ENCODE results near the gene BMPR1B.
"Not testable (repeated sequence)": the region's sequence is repeated elsewhere in the genome, so short reads cannot be mapped to it uniquely, and the experiment has no call there.

BMPR1B gene

GRCh38 chr4:94841166-94841863 is 83.6 kb downstream of the BMPR1B start:
- DNase-seq: not testable (repeated sequence)

- no peak for DNase-seq
These were observed 84.1 kb downstream of the BMPR1B start for GRCh38 chr4:94841864-94842221.

GRCh38 chr4:94843216-94843615 is 85.5 kb downstream of the BMPR1B start:
- DNase-seq: no peak

- no peak for DNase-seq
These were observed 90.6 kb downstream of the BMPR1B start for GRCh38 chr4:94848326-94848725.

- no peak for DNase-seq
These were observed 92.1 kb downstream of the BMPR1B start for GRCh38 chr4:94849901-94850300.

- no peak for DNase-seq
These were observed 94.9 kb downstream of the BMPR1B start for GRCh38 chr4:94852616-94853015.

- no peak for DNase-seq
These were observed 98.3 kb downstream of the BMPR1B start for GRCh38 chr4:94856030-94856429.

GRCh38 chr4:94870146-94870545 is 112.4 kb downstream of the BMPR1B start:
- no peak for DNase-seq

GRCh38 chr4:94871644-94872305 is 114.0 kb downstream of the BMPR1B start:
- no peak for DNase-seq

GRCh38 chr4:94877973-94878372 is 120.2 kb downstream of the BMPR1B start:
- no peak for DNase-seq

GRCh38 chr4:94880956-94881355 is 123.2 kb downstream of the BMPR1B start:
- DNase-seq: no peak

- DNase-seq: no peak
These were observed 125.0 kb downstream of the BMPR1B start for GRCh38 chr4:94882756-94883155.

- DNase-seq: no peak
These were observed 129.3 kb downstream of the BMPR1B start for GRCh38 chr4:94887027-94887426.

- DNase-seq: no peak
These were observed 131.8 kb downstream of the BMPR1B start for GRCh38 chr4:94889523-94889922.

- no peak for DNase-seq
These were observed 132.2 kb downstream of the BMPR1B start for GRCh38 chr4:94889946-94890345.

- DNase-seq: no peak
These were observed 132.8 kb downstream of the BMPR1B start for GRCh38 chr4:94890579-94890978.

- DNase-seq: no peak
These were observed 134.3 kb downstream of the BMPR1B start for GRCh38 chr4:94892051-94892450.

- no peak for DNase-seq
These were observed 137.3 kb downstream of the BMPR1B start for GRCh38 chr4:94895081-94895480.

GRCh38 chr4:94897023-94897422 is 139.3 kb downstream of the BMPR1B start:
- DNase-seq: no peak

- no peak for DNase-seq
These were observed 147.8 kb downstream of the BMPR1B start for GRCh38 chr4:94905511-94905910.

GRCh38 chr4:94909645-94910044 is 151.9 kb downstream of the BMPR1B start:
- no peak for DNase-seq

GRCh38 chr4:94911106-94911505 is 153.4 kb downstream of the BMPR1B start:
- no peak for DNase-seq

- no peak for DNase-seq
These were observed 154.9 kb downstream of the BMPR1B start for GRCh38 chr4:94912606-94913005.

- DNase-seq: no peak
These were observed 155.6 kb downstream of the BMPR1B start for GRCh38 chr4:94913316-94913715.

GRCh38 chr4:94917146-94917545 is 159.4 kb downstream of the BMPR1B start:
- no peak for DNase-seq

All from GOT3 (cell line).